ENCODE results near the gene ACSL5.

Gene ACSL5

DNA sequence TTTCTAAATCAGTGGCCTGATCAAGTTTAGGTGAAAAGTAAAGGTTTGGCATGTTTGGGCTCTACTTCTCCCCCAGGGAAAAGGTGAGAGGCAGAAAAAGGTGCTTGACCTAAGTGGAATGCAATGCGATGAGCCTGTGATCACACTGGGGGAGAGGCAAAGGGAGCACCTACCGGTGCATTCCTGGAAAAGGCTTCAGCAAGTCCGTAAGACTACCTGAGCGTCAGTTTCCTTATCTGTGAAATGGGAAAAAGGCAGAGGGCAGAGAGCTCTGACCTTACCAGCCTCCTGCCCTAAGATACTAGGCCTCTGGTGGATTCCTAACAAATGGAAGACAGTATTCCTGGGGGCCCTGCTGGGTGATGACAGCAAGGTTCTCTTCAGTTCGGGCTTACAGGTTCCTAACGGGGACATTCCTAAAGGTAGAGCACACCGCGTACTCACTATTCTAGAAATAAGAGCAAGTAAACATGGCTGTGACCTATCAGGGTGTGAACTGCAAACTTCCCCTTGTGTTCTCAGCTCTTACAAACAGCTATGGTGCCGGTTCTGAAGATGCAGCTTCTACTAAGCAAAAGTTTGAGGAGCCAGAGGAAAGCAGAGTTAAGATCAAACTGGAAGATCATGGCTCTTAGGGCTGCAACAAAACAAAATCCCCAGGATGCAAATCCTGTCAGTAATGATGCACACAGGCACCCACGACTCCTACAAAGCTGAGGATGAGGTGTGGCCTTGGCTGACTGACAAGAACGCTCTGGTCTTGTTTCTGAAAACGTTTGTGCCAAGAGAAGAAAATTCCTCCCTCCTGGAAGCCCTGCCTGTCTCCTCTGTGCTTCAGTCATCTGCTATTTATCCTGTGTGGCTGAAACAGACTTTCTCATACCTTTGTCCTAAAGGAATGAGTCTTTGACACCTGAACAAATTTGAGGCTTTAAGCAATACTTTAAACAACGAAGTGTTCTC, 13.3 kb upstream of the ACSL5 start:
- H3K4me3 ChIP-seq (ENCODE audit: low read depth, low read length): no peak overlapping the region
- TF ChIP-seq, protein P1, sequence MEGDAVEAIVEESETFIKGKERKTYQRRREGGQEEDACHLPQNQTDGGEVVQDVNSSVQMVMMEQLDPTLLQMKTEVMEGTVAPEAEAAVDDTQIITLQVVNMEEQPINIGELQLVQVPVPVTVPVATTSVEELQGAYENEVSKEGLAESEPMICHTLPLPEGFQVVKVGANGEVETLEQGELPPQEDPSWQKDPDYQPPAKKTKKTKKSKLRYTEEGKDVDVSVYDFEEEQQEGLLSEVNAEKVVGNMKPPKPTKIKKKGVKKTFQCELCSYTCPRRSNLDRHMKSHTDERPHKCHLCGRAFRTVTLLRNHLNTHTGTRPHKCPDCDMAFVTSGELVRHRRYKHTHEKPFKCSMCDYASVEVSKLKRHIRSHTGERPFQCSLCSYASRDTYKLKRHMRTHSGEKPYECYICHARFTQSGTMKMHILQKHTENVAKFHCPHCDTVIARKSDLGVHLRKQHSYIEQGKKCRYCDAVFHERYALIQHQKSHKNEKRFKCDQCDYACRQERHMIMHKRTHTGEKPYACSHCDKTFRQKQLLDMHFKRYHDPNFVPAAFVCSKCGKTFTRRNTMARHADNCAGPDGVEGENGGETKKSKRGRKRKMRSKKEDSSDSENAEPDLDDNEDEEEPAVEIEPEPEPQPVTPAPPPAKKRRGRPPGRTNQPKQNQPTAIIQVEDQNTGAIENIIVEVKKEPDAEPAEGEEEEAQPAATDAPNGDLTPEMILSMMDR (IDR thresholded peaks at IDR 0.05; ENCODE audit: low read depth, low read length, missing control alignments): no peak
- DNase-seq (ENCODE audit: low read depth): no peak

DNA sequence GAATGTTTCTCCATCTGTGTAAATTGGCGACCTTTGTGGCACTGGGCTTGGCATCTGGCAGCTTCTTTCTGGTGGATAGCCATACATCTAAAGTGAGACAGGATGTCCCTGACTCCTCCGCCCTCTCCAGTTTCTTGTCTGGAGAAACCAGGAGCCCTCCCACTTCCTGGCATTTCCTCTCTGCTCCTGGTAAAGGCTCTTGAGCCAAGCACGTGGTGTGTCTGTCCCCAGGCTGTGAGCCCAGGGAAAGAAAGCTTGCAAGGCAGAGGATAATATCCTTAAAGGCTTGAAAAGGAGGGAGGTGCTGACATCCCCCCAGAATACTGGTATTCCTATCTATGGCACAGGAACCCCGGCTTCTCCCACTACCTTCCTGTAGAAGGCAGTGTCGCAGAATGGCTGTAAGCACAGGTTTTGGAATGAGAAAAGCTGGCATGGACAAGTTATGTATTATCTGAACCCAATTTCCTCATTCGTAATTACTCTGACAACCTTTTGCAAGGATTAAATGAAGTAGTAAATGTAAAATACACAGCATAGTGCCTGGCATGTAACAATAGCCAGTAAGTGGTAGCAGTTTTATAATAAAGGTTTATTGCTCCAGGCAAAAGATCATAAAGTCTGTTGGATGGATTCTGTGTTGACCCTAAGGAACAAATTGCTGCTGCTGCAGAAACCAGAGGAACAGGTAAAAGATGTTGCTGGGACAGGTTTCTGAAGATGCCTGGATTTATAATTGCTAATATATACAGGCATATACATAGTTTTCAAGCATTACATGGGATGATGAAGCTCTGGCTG, 11.8 kb upstream of the ACSL5 start:
- TF ChIP-seq, protein P1 (IDR thresholded peaks at IDR 0.05; ENCODE audit: low read depth, low read length, missing control alignments): no peak
- no peak for DNase-seq (ENCODE audit: low read depth)
- H3K4me3 ChIP-seq (ENCODE audit: low read depth, low read length): no peak overlapping the region

DNA sequence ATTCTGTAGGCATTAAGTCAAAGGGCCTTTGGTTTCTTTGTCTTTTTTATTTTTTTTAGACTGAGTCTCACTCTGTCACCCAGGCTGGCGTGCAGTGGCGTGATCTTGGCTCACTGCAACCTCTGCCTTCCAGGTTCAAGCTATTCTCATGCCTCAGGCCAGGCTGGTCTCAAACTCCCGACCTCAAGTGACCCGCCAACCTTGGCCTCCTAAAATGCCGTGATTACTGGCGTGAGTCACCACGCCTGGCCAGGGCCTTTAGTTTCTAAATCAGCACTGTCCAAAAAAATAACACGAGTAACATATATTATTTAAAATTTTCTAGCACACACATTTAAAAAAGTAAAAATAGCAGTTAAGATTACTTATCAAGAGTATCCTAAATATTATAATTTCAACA, 11.1 kb upstream of the ACSL5 start:
- TF ChIP-seq, protein P1 (IDR thresholded peaks at IDR 0.05; ENCODE audit: low read depth, low read length, missing control alignments): no peak
- no peak for DNase-seq (ENCODE audit: low read depth)
- H3K4me3 ChIP-seq (ENCODE audit: low read depth, low read length): no peak overlapping the region

DNA sequence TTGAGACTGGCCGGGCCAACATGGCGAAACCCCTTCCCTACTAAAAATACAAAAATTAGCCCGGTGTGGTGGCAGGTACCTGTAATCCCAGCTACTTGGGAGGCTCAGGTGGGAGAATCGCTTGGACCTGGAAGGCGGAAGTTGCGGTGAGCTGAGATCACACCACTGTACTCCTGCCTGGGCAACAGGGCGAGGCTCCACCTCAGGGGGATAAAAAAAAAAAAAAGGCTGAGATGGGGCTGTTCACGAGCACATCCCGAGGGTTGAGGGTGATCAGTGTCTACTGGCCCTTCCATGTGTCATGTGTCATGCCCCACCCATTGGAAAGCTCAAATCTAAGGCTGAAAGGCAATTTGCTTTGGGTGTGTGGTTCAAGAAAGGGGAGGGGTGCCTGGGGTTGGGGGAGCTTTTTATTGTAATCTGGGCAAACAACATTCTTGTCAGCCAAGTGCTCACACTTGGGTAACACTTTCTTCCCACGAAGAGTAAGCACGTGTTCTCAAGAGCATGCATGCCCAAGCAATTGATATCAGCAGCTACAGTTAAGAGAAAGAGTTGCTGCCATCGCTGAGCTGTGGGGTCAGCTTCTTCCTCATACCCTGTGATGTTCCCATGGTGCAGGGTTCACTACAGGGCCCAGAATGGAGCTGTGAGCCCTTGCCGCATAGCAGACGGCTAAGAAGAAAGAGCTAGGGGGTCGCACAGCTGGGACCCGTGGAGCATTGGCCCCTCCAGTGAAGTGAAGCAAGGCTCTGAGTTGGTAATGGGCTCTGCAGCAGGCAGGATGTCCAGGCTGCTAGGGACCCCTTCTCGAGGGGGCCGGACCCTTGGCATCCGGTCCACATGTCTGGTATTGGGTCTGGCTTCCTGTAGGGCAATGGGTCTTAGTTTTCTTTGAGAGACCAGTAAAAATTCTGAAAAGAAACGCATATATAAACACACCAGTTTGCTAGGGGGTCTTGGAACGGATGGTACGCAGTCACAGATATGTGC, 9.9 kb upstream of the ACSL5 start:
- DNase-seq (ENCODE audit: low read depth): no peak
- TF ChIP-seq, protein P1 (IDR thresholded peaks at IDR 0.05; ENCODE audit: low read depth, low read length, missing control alignments): no peak
- no peak overlapping the region for H3K4me3 ChIP-seq (ENCODE audit: low read depth, low read length)

DNA sequence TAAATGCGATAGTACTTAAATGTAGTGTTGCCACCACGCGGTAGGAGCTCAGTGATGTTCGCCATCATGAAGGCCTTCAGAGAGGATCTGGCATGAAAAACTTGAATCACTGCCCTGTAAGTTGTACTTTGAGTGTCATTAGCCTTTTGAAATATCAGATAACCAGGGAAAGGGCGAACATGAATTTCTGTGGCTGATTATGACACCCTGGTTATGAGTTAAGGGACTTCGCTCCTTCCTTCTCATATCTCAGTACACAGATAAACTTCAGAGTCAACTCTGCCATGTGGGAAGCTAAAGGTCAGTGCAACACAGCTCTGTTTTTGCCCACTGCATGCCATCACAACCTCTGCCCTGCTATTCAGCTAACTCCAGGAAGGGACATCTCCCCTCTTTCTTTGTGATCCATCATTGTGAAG, 8.9 kb upstream of the ACSL5 start:
- DNase-seq (ENCODE audit: low read depth): no peak
- H3K4me3 ChIP-seq (ENCODE audit: low read depth, low read length): no peak overlapping the region
- TF ChIP-seq, protein P1 (IDR thresholded peaks at IDR 0.05; ENCODE audit: low read depth, low read length, missing control alignments): no peak

DNA sequence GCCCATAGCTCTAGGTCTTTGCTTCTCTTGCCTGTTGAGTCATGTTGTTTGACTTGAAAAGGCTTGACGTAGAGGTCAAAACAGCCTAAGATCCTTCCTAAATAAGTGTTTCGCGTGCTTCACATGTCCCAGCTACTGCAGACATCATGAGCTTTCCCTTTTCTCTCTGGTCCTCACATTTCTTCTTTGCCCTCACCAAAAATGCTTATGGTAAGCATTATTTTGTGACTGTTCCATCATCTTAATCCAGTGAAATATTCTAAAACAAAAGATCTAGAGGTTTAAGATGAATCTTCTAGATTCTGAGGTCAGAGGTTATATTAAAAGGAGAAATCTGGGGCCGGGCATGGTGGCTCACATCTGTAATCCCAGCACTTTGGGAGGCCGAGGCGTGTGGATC, 8.5 kb upstream of the ACSL5 start:
- TF ChIP-seq, protein P1 (IDR thresholded peaks at IDR 0.05; ENCODE audit: low read depth, low read length, missing control alignments): no peak
- no peak for DNase-seq (ENCODE audit: low read depth)
- H3K4me3 ChIP-seq (ENCODE audit: low read depth, low read length): no peak overlapping the region
